Activated CD8-positive, alpha-beta T cell treated with anti-CD3 and anti-CD28 coated beads for 36 hours (primary cell): Measurements from ENCODE around the gene EXOC4. TPM values are rescaled to one million over a fixed set of nuclear protein-coding genes. Genes with fewer than 3 reads are reported as not detected.

Experiments
- ATAC-seq: fragments of 200-7000 bp; cut with Tn5 transposase; one replicate; pipeline ENCODE4 v1.10.0; 2021; ENCODE audit warnings: mild to moderate bottlenecking, moderate library complexity
- CTCF ChIA-PET: fragments of 350-600 bp; sonication (Branson Sonifier 250); formaldehyde crosslinking; loops from one replicate; lab custom pipeline; 2021; ENCODE audit warnings: antibody characterized with exemption; lab: Charles Lee
- POLR2A ChIA-PET: fragments of 350-600 bp; sonication (Branson Sonifier 250); formaldehyde crosslinking; loops from one replicate; lab custom pipeline; 2021; ENCODE audit warnings: antibody characterized with exemption; lab: Charles Lee
- DNase-seq: peaks from one replicate; pipeline ENCODE4 v3.0.0-alpha.2; 2020
- H3K27ac Mint-ChIP-seq: one replicate; pipeline ENCODE4 v1.8.0; 2021; ENCODE audit warnings: mild to moderate bottlenecking, mixed read lengths
- H3K27me3 Mint-ChIP-seq: one replicate; pipeline ENCODE4 v1.8.0; 2021; ENCODE audit warnings: mixed read lengths
- H3K36me3 Mint-ChIP-seq: one replicate; pipeline ENCODE4 v1.8.0; 2021; ENCODE audit warnings: low read depth, mixed read lengths
- H3K4me1 Mint-ChIP-seq: one replicate; pipeline ENCODE4 v1.8.0; 2021; ENCODE audit warnings: low read depth, mixed read lengths
- H3K4me3 Mint-ChIP-seq: one replicate; pipeline ENCODE4 v1.8.0; 2021; ENCODE audit warnings: mild to moderate bottlenecking, moderate library complexity, mixed read lengths
- H3K9me3 Mint-ChIP-seq: one replicate; pipeline ENCODE4 v1.8.0; 2021; ENCODE audit warnings: mixed read lengths
- CTCF ChIP-seq: fragments of 200-600 bp; IDR thresholded peaks from one replicate; pipeline ENCODE4 v1.8.0; 2022; ENCODE audit warnings: antibody characterized with exemption, mild to moderate bottlenecking
- intact Hi-C: fragments of 100-400 bp; cut with micrococcal nuclease; formaldehyde crosslinking; loops from one replicate; pipeline ENCODE4 v1.10.0; 2022
- total RNA-seq, 2 experiments: library from RNA; stranded (reverse); gene quantifications; one replicate each; pipeline ENCODE4 v1.2.3, GENCODE V29; 2021

The EXOC4 gene
- total RNA-seq, 2 experiments from 2014 or later, result 54.1 to 61.7 TPM

DNA sequence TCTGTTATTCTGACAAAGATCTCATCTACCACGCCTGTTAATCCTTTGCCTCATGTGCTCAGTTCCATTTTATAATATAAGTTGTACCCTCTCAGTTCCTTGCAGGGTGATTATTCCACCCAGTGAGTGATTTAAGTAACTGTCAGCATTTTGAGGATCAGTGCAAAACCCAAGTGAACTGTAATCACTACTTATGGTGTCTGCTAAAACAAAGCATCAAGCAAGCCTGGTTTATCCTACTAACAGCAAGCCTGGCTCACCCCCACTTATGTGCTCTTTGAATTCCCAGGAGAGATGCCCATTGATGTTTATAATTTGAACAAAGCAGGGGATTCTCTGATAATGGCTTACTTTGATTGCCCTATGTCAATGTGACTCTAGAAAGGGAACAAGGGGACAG, 687.5 kb downstream of the EXOC4 start:
- DNase-seq (no peak), ATAC-seq (no peak)
- peaks cover 14% of the 10 kb centered on the region for H3K36me3 Mint-ChIP-seq
- TF ChIP-seq CTCF, result no peak
- no peaks in the 10 kb centered on the region for H3K9me3 Mint-ChIP-seq
- no peak overlapping the region for H3K27ac Mint-ChIP-seq
- ChIA-PET POLR2A (no interaction called here), CTCF (no interaction called here)
- intact Hi-C loops, result no loop called here
- no peaks in the 10 kb centered on the region for H3K27me3 Mint-ChIP-seq
- H3K4me3 Mint-ChIP-seq, result no peak overlapping the region
- no peaks in the 10 kb centered on the region for H3K4me1 Mint-ChIP-seq

DNA sequence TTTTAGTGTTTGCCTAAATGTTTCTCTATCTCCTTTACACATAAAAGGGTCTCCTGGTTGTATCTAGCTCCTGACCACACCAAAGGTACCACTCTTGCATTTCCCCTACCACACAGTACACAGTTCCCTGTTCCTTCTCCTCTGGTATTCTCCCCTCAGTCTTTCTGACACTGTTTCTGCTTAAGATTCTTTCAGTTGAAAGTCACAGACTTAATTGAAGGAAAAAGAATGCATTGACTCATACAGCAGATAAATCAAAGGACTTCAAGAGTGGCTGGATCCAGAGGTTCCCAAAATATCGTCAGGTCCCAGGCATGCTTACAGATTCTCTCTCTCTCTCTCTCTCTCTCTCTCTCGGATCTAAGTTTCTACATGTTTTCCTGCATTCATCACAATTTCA, 688.6 kb downstream of the EXOC4 start:
- H3K27me3 Mint-ChIP-seq, result no peaks in the 10 kb centered on the region

DNA sequence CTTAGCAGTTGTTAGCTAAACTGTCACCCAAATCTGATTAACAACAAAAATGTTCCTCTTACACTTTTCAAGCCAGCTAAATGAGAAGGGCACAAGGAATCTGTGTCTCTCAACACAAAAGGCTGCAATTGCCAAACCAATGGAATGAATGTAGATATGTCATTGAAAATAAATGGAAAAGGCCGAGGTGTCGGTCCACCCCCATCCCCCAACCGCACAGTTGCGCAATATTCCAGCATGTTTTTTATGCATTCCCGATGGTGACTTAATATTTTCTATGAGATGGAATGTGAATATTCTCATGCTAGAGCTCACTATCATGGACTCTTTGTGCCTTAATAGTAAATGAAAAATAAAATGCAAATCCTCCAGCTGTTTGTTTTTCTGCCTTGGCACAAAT, 692.6 kb downstream of the EXOC4 start:
- H3K27ac Mint-ChIP-seq, result no peak overlapping the region
- ChIA-PET CTCF (interaction anchor here (1.1 kb wide), 1 partner anchor 10 kb away, joined by 3 read pairs; no protein-coding TSS in a partner anchor), POLR2A (no interaction called here)
- no peaks in the 10 kb centered on the region for H3K4me1 Mint-ChIP-seq
- no peaks in the 10 kb centered on the region for H3K27me3 Mint-ChIP-seq
- intact Hi-C loops, result no loop called here
- peaks cover 11% of the 10 kb centered on the region for H3K36me3 Mint-ChIP-seq
- ATAC-seq (no peak), DNase-seq (no peak)
- no peak overlapping the region for H3K4me3 Mint-ChIP-seq
- H3K9me3 Mint-ChIP-seq, result no peaks in the 10 kb centered on the region
- no peak for TF ChIP-seq CTCF

More for the DNA sequence above, 688.6 kb downstream of the EXOC4 start:
- H3K27ac Mint-ChIP-seq, result no peak overlapping the region
- TF ChIP-seq CTCF, result no peak
- H3K4me1 Mint-ChIP-seq, result no peaks in the 10 kb centered on the region
- no peak for DNase-seq
- intact Hi-C loops, result no loop called here
- CTCF ChIA-PET, result no interaction called here
- ATAC-seq, result no peak
- peaks cover 17% of the 10 kb centered on the region for H3K36me3 Mint-ChIP-seq
- H3K9me3 Mint-ChIP-seq, result no peaks in the 10 kb centered on the region
- H3K4me3 Mint-ChIP-seq, result no peak overlapping the region
- POLR2A ChIA-PET, result no interaction called here

- CTCF ChIA-PET, result no interaction called here
- DNase-seq, result no peak
- ATAC-seq, result no peak
- no peak overlapping the region for H3K27ac Mint-ChIP-seq
- no peaks in the 10 kb centered on the region for H3K9me3 Mint-ChIP-seq
- POLR2A ChIA-PET, result no interaction called here
- H3K36me3 Mint-ChIP-seq, result peaks cover 17% of the 10 kb centered on the region
- no peak for TF ChIP-seq CTCF
- H3K4me3 Mint-ChIP-seq, result no peak overlapping the region
- H3K4me1 Mint-ChIP-seq, result no peaks in the 10 kb centered on the region
- intact Hi-C loops, result no loop called here
- H3K27me3 Mint-ChIP-seq, result no peaks in the 10 kb centered on the region
These were observed 694.8 kb downstream of the EXOC4 start for GRCh38 chr7:133947458-133948254.

DNA sequence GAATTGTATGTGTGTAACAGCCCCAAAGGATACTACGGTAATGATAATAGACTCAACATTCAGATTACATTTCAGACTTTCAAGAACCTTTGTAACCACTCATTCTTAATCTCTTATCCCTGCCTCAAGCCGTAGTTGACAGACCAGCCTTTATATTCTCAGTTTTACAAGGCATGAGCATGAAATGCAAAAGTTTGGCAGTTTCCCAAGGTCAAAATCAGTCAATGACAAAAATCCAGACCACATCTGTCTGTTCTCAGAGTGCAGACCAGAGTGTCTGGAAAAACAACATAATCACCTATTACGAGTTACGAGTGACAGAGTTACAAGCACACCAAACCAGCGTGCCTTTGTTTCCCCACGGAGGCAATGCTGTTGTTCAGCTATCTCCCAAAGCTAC, 695.7 kb downstream of the EXOC4 start:
- peaks cover 17% of the 10 kb centered on the region for H3K36me3 Mint-ChIP-seq

More for the DNA sequence above, 695.7 kb downstream of the EXOC4 start:
- no peak for DNase-seq
- Mint-ChIP-seq H3K4me1 (no peaks in the 10 kb centered on the region), H3K9me3 (no peaks in the 10 kb centered on the region), H3K4me3 (no peak overlapping the region), H3K27ac (no peak overlapping the region), H3K27me3 (no peaks in the 10 kb centered on the region)
- CTCF ChIA-PET, result no interaction called here
- intact Hi-C loops, result no loop called here
- TF ChIP-seq CTCF, result no peak
- POLR2A ChIA-PET, result no interaction called here
- ATAC-seq, result no peak
